Endothelial cell of umbilical vein (primary cell): Measurements from ENCODE around the gene NCOA7. TPM values are rescaled to one million over a fixed set of nuclear protein-coding genes. Genes with fewer than 3 reads are reported as not detected.

Experiments used
- BruUV-seq: library from RNA; stranded (reverse); fragments of 400-500 nt; replicated peaks from 2 replicates; lab custom pipeline; 2021; lab: Mats Ljungman, UMichigan
- CTCF ChIA-PET: fragments of 300-600, 350-600 bp; sonication (Branson Sonifier 250); formaldehyde crosslinking; loops from one replicate; lab custom pipeline; 2021; ENCODE audit warnings: antibody characterized with exemption, inconsistent platforms; lab: Charles Lee
- POLR2A ChIA-PET: fragments of 300-600, 350-600 bp; sonication (Branson Sonifier 250); formaldehyde crosslinking; loops from one replicate; lab custom pipeline; 2021; ENCODE audit warnings: antibody characterized with exemption, inconsistent platforms; lab: Charles Lee
- DNase-seq: peaks from one replicate; pipeline ENCODE4 v3.0.0-alpha.2; 2011; ENCODE audit warnings: low read depth, low spot score
- FAIRE-seq: peaks from 2 replicates; lab custom pipeline; 2011; peaks lifted over from hg19 to GRCh38; lab: Jason Lieb, UNC
- H2AFZ ChIP-seq: 2 replicates; pipeline ENCODE4 v1.6.0; 2012; ENCODE audit warnings: low read depth, low read length, control low read depth, inconsistent platforms
- H3K27ac ChIP-seq: 2 replicates; pipeline ENCODE4 v1.5.1; 2011; ENCODE audit warnings: low read depth, mild to moderate bottlenecking, control low read depth, low read length, moderate library complexity; ENCODE audit not compliant: insufficient read depth
- H3K27me3 ChIP-seq, 2 experiments: 2 replicates each; pipeline versions ENCODE4 v1.6.0 to v1.6.1; 2011; ENCODE audit warnings: low read length in 2 of 2, mixed read lengths in 1 of 2; ENCODE audit not compliant: control insufficient read depth in 2 of 2, insufficient read depth in 2 of 2
- H3K36me3 ChIP-seq, 2 experiments: 2 replicates in 1 of 2; 3 replicates in 1 of 2; pipeline ENCODE4 v1.5.1; 2011; ENCODE audit warnings: low read length in 2 of 2, mild to moderate bottlenecking in 1 of 2, moderate library complexity in 1 of 2; ENCODE audit not compliant: control insufficient read depth in 2 of 2, insufficient read depth in 2 of 2; ENCODE audit errors: extremely low read depth in 1 of 2
- H3K4me1 ChIP-seq: 3 replicates; pipeline ENCODE4 v1.5.1; 2011; ENCODE audit warnings: mild to moderate bottlenecking, low read length; ENCODE audit not compliant: control insufficient read depth, insufficient read depth; ENCODE audit errors: extremely low read depth
- H3K4me2 ChIP-seq: 2 replicates; pipeline ENCODE4 v1.6.1; 2011; ENCODE audit warnings: low read length, control low read depth, mixed read lengths; ENCODE audit not compliant: insufficient read depth
- H3K4me3 ChIP-seq, 3 experiments: fragments of 200-600 bp in 1 of 3; sonication (generic), shearing (Covaris generic) in 1 of 3; replicated peaks in 1 of 3; 2 replicates each; pipeline ENCODE4 v1.5.1; 2011 to 2016; ENCODE audit warnings: control low read depth in 3 of 3, low read length in 3 of 3, mild to moderate bottlenecking in 2 of 3, inconsistent platforms in 1 of 3, low read depth in 1 of 3, moderate library complexity in 1 of 3; ENCODE audit not compliant: insufficient read depth in 1 of 3
- H3K79me2 ChIP-seq: 2 replicates; pipeline ENCODE4 v1.6.0; 2012; ENCODE audit warnings: low read length, inconsistent platforms; ENCODE audit not compliant: control insufficient read depth, insufficient read depth
- H3K9ac ChIP-seq: replicated peaks from 2 replicates; pipeline ENCODE3; 2011; ENCODE audit warnings: low read length, control low read depth; ENCODE audit not compliant: insufficient read depth; ENCODE audit errors: extremely low read depth
- H3K9me1 ChIP-seq: replicated peaks from 3 replicates; pipeline ENCODE4 v1.6.0; 2011; ENCODE audit warnings: mild to moderate bottlenecking, low read length; ENCODE audit not compliant: control insufficient read depth, insufficient read depth; ENCODE audit errors: extremely low read depth
- H3K9me3 ChIP-seq: replicated peaks from 2 replicates; pipeline ENCODE4 v1.5.1; 2012; ENCODE audit warnings: low read length, inconsistent platforms; ENCODE audit not compliant: control insufficient read depth, insufficient read depth
- H4K20me1 ChIP-seq: replicated peaks from 2 replicates; pipeline ENCODE3; 2011; ENCODE audit warnings: mild to moderate bottlenecking, low read length; ENCODE audit not compliant: control insufficient read depth, insufficient read depth; ENCODE audit errors: extremely low read depth
- CTCF ChIP-seq, 2 donors: IDR thresholded peaks; 1 replicate in 1 of 2; 2 replicates in 1 of 2; pipeline ENCODE4 v1.5.1; 2011; ENCODE audit warnings: low read length in 2 of 2, mild to moderate bottlenecking in 2 of 2, moderate library complexity in 2 of 2, control low read depth in 1 of 2, inconsistent platforms in 1 of 2, low read depth in 1 of 2; ENCODE audit not compliant: insufficient read depth in 1 of 2; ENCODE audit errors: extremely low read depth in 1 of 2
- EZH2 ChIP-seq: IDR thresholded peaks from 2 replicates; pipeline ENCODE4 v1.6.1; 2012; ENCODE audit warnings: borderline replicate concordance, low read depth, mild to moderate bottlenecking, moderate library complexity, low read length, inconsistent platforms; ENCODE audit not compliant: severe bottlenecking
- FOS ChIP-seq: IDR thresholded peaks from 2 replicates; pipeline ENCODE4 v1.6.1; 2011; ENCODE audit warnings: mild to moderate bottlenecking, low read length, moderate library complexity, borderline replicate concordance; ENCODE audit not compliant: insufficient read depth
- GATA2 ChIP-seq: IDR thresholded peaks from 2 replicates; pipeline ENCODE4 v1.7.0; 2011; ENCODE audit warnings: low read depth, mild to moderate bottlenecking, moderate library complexity, mixed read lengths, low read length; ENCODE audit not compliant: insufficient read length, insufficient read depth
- JUN ChIP-seq: IDR thresholded peaks from 2 replicates; pipeline ENCODE4 v1.6.1; 2011; ENCODE audit warnings: borderline replicate concordance, low read depth; ENCODE audit not compliant: insufficient read length, insufficient read depth
- MAX ChIP-seq: IDR thresholded peaks from 2 replicates; pipeline ENCODE4 v1.6.1; 2011; ENCODE audit not compliant: insufficient read depth, insufficient read length
- MYC ChIP-seq: IDR thresholded peaks from one replicate; pipeline ENCODE4 v1.6.1; 2011; ENCODE audit warnings: mild to moderate bottlenecking, low read depth, low read length
- POLR2A ChIP-seq: IDR thresholded peaks from 2 replicates; pipeline ENCODE4 v1.6.1; 2012; ENCODE audit warnings: low read depth, mild to moderate bottlenecking, control low read depth, low read length
- POLR2AphosphoS5 ChIP-seq: IDR thresholded peaks from 2 replicates; pipeline ENCODE4 v1.6.1; 2012; ENCODE audit warnings: low read depth, mild to moderate bottlenecking, control low read depth, low read length, moderate library complexity; ENCODE audit not compliant: insufficient read depth
- dilution Hi-C: fragments of 300-500 bp; cut with MboI; formaldehyde crosslinking; loops from one replicate; pipeline ENCODE4 v1.15.0; 2019; ENCODE audit warnings: low sequenced_read_pairs; ENCODE audit not compliant: extremely low pct_ligation_motif_present
- intact Hi-C: fragments of 100-400 bp; cut with micrococcal nuclease; formaldehyde crosslinking; loops from one replicate; pipeline ENCODE4 v1.10.0; 2022
- polyA plus RNA-seq, 4 experiments: library from polyadenylated mRNA; depleted of rRNA in 3 of 4; stranded (reverse) in 3 of 4; unstranded in 1 of 4; fragments of >200 nt; gene quantifications; 2 replicates each; pipeline versions ENCODE4 v1.2.1 to v1.2.3, GENCODE V29; 2011 to 2012; ENCODE audit warnings: missing spikeins in 1 of 4
- total RNA-seq: library from RNA; stranded (reverse); gene quantifications from 2 replicates; pipeline ENCODE4 v1.2.3, GENCODE V29; 2021

NCOA7 gene
- total and polyA plus RNA-seq, 2 donors (not counting 3 experiments of a cell fraction or from before 2014, with no cell fraction given): 27.7 to 71.2 TPM

- peak; percentile 79 for DNase-seq
- Histone ChIP-seq H3K9me1 (no peaks in the 10 kb centered on the region), H3K4me3 (no peak overlapping the region), H3K27ac (peak overlapping the region; percentile 65), H3K9ac (no peak overlapping the region), H3K4me1 (peaks cover 33% of the 10 kb centered on the region), H3K36me3 (no peaks in the 10 kb centered on the region), H3K79me2 (peaks cover 16% of the 10 kb centered on the region), H2AFZ (no peak overlapping the region), H4K20me1 (peaks cover under 1% of the 10 kb centered on the region), H3K27me3 (no peaks in the 10 kb centered on the region), H3K9me3 (no peaks in the 10 kb centered on the region), H3K4me2 (peak overlapping the region; percentile 64)
- dilution Hi-C loops: no loop called here
- TSS peak; percentile 6 for BruUV-seq
- ChIA-PET POLR2A (no interaction called here), CTCF (interaction anchor here (0.7 to 2.6 kb wide), 6 partner anchors 11 to 117 kb away, joined by 3 to 13 read pairs (median 4); partner anchors contain the start of genes HINT3 and NCOA7)
- peak; percentile 79 for FAIRE-seq
- intact Hi-C loops: loop anchor here (1.0 to 5.0 kb wide), 2 partner anchors 17 to 47 kb away; partner anchors contain the start of gene NCOA7
- no peak for TF ChIP-seq MYC
These were observed 48.7 kb downstream of the NCOA7 start for GRCh38 chr6:125839471-125839870.

GRCh38 chr6:125839879-125840278 is 49.1 kb downstream of the NCOA7 start:
- DNase-seq: no peak
- Histone ChIP-seq H3K4me1 (peaks cover 30% of the 10 kb centered on the region), H4K20me1 (no peaks in the 10 kb centered on the region), H3K9me3 (no peaks in the 10 kb centered on the region), H3K27me3 (no peaks in the 10 kb centered on the region), H3K9me1 (no peaks in the 10 kb centered on the region), H3K4me3 (no peak overlapping the region), H3K9ac (no peak overlapping the region), H3K79me2 (peaks cover 14% of the 10 kb centered on the region), H3K27ac (peak overlapping the region; percentile 65), H3K4me2 (no peak overlapping the region), H3K36me3 (no peaks in the 10 kb centered on the region), H2AFZ (no peak overlapping the region)
- BruUV-seq: no TSS peak
- TF ChIP-seq EZH2 (no peak), MAX (no peak), CTCF (IDR thresholded peaks at IDR 0.05; ENCODE audit: extremely low read depth in 1 of 2, insufficient read depth in 1 of 2, low read depth in 1 of 2, low read length in 2 of 2) (no peak), FOS (no peak), GATA2 (no peak), JUN (no peak), MYC (no peak), POLR2AphosphoS5 (no peak), POLR2A (no peak)
- dilution Hi-C loops (no loop called here), intact Hi-C loops (loop anchor here (1.0 to 5.0 kb wide), 2 partner anchors 18 to 48 kb away; partner anchors contain the start of gene NCOA7)
- ChIA-PET POLR2A (interaction anchor here (0.6 kb wide), 1 partner anchor 52 kb away, joined by 3 read pairs; no protein-coding TSS in a partner anchor), CTCF (interaction anchor here (0.7 to 2.6 kb wide), 6 partner anchors 11 to 117 kb away, joined by 3 to 13 read pairs (median 4); partner anchors contain the start of genes HINT3 and NCOA7)
- no peak for FAIRE-seq
